Chondrocyte (in vitro differentiated cells): ENCODE measurements around the gene HSPA1B. TPM values are rescaled to one million over a fixed set of nuclear protein-coding genes. Genes with fewer than 3 reads are reported as not detected.
"Not testable (repeated sequence)": the region's sequence is repeated elsewhere in the genome, so short reads cannot be mapped to it uniquely, and the experiment has no call there.

Source experiments
- DNase-seq: peaks from one replicate; pipeline ENCODE4 v3.0.0; 2021; ENCODE audit warnings: mixed read lengths, low spot score
- H3K27ac Mint-ChIP-seq: one replicate; pipeline ENCODE4 v1.8.0; 2021; ENCODE audit warnings: mild to moderate bottlenecking, moderate library complexity, mixed read lengths; ENCODE audit not compliant: unreplicated experiment
- H3K27me3 Mint-ChIP-seq: 2 replicates; pipeline ENCODE4 v1.8.0; 2021; ENCODE audit warnings: low read depth, mixed read lengths
- H3K36me3 Mint-ChIP-seq: 2 replicates; pipeline ENCODE4 v1.8.0; 2021; ENCODE audit warnings: low read depth, mixed read lengths
- H3K4me1 Mint-ChIP-seq: 2 replicates; pipeline ENCODE4 v1.8.0; 2021; ENCODE audit warnings: low read depth, mild to moderate bottlenecking, mixed read lengths
- H3K4me3 Mint-ChIP-seq: one replicate; pipeline ENCODE4 v1.8.0; 2021; ENCODE audit warnings: mild to moderate bottlenecking, moderate library complexity, mixed read lengths; ENCODE audit not compliant: unreplicated experiment
- H3K9me3 Mint-ChIP-seq: 2 replicates; pipeline ENCODE4 v1.8.0; 2021; ENCODE audit warnings: low read depth, mixed read lengths
- total RNA-seq: library from RNA; stranded (reverse); gene quantifications from 3 replicates; pipeline ENCODE4 v1.2.1, GENCODE V29; 2021
- TF ChIP-seq, protein P1 (sequence below): fragments of 200-600 bp; sonication (generic); IDR thresholded peaks from 2 replicates; pipeline ENCODE4 v1.5.0; 2021; ENCODE audit warnings: antibody characterized with exemption, mild to moderate bottlenecking, moderate library complexity

HSPA1B gene
- total RNA-seq, 1 donor from 2014 or later = 46.8 TPM

DNA sequence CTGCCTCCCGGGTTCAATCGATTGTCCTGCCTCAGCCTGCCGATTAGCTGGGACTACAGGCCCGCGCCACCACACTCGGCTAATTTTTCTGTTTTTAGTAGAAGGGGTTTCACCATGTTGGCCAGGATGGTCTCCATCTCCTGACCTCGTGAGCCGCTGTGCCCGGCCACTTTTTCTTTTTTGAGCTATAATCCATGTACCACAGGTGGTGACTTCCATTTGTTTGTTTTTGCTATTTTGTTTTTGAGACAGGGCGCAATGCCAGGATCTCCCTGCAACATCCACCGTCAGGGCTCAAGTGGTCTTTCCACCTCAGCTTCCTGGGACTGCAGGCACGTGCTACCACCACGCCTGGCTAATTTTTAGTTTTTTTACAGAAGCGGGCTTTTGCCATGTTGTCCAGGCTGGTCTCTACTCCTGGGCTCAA, 8.5 kb downstream of the HSPA1B start:
- H3K27me3 Mint-ChIP-seq = no peaks in the 10 kb centered on the region
- DNase-seq = no peak
- H3K27ac Mint-ChIP-seq = peak overlapping the region; percentile 97
- H3K4me3 Mint-ChIP-seq = peak overlapping the region; percentile 95
- no peaks in the 10 kb centered on the region for H3K9me3 Mint-ChIP-seq
- peaks cover 44% of the 10 kb centered on the region for H3K4me1 Mint-ChIP-seq
- TF ChIP-seq, protein P1, sequence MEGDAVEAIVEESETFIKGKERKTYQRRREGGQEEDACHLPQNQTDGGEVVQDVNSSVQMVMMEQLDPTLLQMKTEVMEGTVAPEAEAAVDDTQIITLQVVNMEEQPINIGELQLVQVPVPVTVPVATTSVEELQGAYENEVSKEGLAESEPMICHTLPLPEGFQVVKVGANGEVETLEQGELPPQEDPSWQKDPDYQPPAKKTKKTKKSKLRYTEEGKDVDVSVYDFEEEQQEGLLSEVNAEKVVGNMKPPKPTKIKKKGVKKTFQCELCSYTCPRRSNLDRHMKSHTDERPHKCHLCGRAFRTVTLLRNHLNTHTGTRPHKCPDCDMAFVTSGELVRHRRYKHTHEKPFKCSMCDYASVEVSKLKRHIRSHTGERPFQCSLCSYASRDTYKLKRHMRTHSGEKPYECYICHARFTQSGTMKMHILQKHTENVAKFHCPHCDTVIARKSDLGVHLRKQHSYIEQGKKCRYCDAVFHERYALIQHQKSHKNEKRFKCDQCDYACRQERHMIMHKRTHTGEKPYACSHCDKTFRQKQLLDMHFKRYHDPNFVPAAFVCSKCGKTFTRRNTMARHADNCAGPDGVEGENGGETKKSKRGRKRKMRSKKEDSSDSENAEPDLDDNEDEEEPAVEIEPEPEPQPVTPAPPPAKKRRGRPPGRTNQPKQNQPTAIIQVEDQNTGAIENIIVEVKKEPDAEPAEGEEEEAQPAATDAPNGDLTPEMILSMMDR = no peak
- peaks cover 34% of the 10 kb centered on the region for H3K36me3 Mint-ChIP-seq

DNA sequence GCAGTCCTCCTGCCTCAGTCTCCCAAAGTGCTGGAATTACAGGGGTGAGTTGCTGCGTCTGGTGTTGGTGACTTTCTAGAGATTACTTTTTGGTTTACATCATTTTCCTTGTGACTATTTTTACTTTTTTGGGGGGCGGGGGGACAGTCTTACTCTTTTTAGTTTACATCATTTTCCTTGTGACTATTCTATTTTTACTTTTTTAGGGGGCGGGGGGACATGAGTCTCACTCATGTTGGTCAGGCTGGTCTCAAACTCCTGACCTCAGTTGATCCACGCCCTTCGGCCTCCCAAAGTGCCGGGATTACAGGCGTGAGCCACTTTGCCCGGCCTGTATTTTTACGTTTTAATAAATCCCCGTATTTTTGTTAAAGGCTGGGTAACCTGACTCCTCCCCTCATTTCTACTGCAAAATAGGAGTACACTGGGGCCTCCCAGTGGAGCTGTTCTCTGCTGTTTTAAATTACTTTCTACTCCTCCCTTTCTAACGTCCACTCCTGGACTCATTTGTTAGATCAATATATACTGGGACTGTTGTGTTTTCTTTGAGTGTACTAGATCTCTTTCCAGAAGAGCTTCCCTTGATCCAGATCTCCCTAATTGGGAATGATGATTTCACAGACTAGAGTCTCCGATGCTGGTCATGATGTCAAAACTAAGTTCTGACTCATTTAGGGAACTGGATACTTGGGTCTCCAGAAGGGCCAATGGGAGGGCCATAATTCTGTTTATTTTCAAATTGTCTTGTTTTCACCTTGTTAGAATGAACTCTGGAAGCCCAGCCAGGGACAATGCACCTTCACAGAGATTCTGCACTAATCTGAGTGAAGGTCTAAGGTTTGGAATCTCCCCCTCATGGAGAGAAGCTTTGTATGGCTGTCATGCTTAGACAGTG, 9.2 kb downstream of the HSPA1B start:
- no peak for DNase-seq
- Mint-ChIP-seq H3K27me3 (no peaks in the 10 kb centered on the region), H3K27ac (peak overlapping the region; percentile 97), H3K4me1 (peaks cover 42% of the 10 kb centered on the region), H3K36me3 (peaks cover 34% of the 10 kb centered on the region), H3K4me3 (peak overlapping the region; percentile 95), H3K9me3 (no peaks in the 10 kb centered on the region)
- TF ChIP-seq, protein P1 = peak; percentile 60

DNA sequence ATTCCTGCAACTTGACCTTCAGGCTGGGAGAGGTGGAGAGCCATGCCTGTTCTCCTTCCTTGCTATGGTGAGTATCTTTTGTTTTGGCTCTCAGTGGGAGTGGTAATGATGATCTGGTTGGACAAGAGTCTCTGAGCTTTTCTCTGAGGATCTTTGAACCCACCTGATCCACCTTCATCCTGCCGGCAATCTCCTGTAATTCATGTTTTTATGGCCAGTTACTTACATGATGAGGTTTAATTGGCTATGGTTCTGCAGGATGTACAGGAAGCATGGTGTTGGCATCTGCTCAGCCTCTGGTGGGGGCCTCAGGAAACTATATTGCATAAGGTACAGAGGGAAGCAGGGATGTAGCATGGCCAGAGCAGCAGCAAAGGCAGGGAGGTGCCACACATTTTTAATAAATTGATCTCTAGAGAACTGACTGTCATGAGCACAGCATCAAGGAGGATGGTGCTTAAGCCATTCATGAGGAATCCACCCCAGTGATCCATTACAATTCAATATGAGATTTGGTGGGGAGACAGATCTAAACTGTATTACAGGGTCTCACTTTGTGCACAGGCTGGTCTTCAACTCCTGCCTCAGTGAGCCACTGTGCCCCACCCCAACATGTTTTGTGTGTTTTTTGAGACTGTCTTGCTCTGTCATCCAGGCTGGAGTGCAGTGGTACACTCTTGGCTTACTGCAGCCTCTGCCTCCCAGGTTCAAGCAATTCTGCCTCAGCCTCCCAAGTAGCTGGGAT, 10.0 kb downstream of the HSPA1B start:
- peak overlapping the region; percentile 95 for H3K4me3 Mint-ChIP-seq
- no peak for DNase-seq
- peaks cover 42% of the 10 kb centered on the region for H3K4me1 Mint-ChIP-seq
- peak overlapping the region; percentile 97 for H3K27ac Mint-ChIP-seq
- H3K9me3 Mint-ChIP-seq = no peaks in the 10 kb centered on the region
- H3K36me3 Mint-ChIP-seq = peaks cover 34% of the 10 kb centered on the region
- TF ChIP-seq, protein P1 = no peak
- no peaks in the 10 kb centered on the region for H3K27me3 Mint-ChIP-seq

DNA sequence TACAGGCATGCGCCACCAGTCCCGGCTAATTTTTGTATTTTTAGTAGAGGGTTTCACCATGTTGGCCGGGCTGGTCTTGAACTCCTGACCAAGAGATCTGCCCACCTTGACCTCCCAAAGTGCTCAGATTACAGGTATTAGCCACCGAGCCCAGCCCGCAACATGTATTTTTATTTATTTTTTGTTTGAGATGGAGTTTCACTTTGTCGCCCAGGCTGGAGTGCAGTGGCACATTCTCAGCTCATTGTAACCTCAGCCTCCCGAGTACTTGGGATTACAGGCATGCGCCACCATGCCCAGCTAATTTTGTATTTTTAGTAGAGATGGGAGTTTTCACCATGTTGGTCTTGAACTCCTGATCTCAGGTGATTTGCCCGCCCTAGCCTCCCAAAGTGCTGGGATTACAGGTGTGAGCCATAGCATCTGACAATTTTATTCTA, 10.6 kb downstream of the HSPA1B start:
- peaks cover 34% of the 10 kb centered on the region for H3K36me3 Mint-ChIP-seq

DNA sequence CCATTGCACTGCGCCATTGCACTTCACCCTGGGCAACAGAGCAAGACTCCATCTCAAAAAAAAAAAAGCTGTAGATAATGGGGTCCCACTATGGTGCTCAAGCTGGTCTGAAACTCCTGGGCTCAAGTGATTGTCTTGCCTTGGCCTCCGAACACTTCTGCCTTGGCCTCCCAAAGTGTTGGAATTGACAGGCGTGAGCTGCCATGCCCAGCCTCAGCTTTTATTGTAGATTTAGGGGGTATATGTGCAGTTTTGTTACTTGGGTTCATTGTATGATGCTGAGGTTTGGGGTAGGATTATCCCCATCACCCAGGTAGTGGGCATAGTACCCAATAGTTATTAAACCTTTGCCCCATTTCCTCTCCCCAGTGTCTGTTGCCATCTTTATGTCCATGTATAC, 11.4 kb downstream of the HSPA1B start:
- Mint-ChIP-seq H3K4me1 (peaks cover 42% of the 10 kb centered on the region), H3K27ac (no peak overlapping the region), H3K4me3 (peak overlapping the region; percentile 95), H3K9me3 (no peaks in the 10 kb centered on the region), H3K36me3 (peaks cover 34% of the 10 kb centered on the region), H3K27me3 (no peaks in the 10 kb centered on the region)
- TF ChIP-seq, protein P1 = no peak
- no peak for DNase-seq

More for the DNA sequence above, 10.6 kb downstream of the HSPA1B start:
- not testable (repeated sequence) for DNase-seq, H3K9me3 Mint-ChIP-seq, H3K27me3 Mint-ChIP-seq
- Mint-ChIP-seq H3K27ac (peak overlapping the region; percentile 97), H3K4me1 (peaks cover 42% of the 10 kb centered on the region), H3K4me3 (peak overlapping the region; percentile 95)

DNA sequence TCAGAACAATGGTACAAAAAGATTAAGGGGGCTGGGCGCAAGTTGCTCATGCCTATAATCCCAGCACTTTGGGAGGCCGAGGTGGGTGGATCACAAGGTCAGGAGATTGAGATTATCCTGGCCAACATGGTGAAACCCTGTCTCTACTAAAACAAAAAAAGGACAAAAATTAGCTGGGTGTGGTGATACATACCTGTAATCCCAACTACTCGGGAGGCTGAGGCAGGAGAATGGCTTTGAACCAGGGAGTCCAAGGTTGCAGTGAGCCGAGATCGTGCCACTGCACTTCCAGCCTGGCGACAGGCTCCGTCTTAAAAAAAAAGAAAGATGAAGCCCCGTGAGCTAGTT, 12.2 kb downstream of the HSPA1B start:
- H3K27me3 Mint-ChIP-seq, H3K27ac Mint-ChIP-seq: not testable (repeated sequence)

More for the DNA sequence above, 12.2 kb downstream of the HSPA1B start:
- H3K4me3 Mint-ChIP-seq, DNase-seq, H3K9me3 Mint-ChIP-seq: not testable (repeated sequence)
- Mint-ChIP-seq H3K36me3 (peaks cover 34% of the 10 kb centered on the region), H3K4me1 (peaks cover 35% of the 10 kb centered on the region)
